ENCODE measurements around the gene EFCC1. TPM values are rescaled to one million over a fixed set of nuclear protein-coding genes. Genes with fewer than 3 reads are reported as not detected.
A peak's percentile ranks its signal among the peaks of the same experiment; 100 is the strongest.

Gene EFCC1
- total and polyA plus RNA-seq, 2 of the 8 experiments (the other 6 are each of a cell fraction or from before 2014, with no cell fraction given) = 0.14 to 0.37 TPM

GRCh38 chr3:128997486-128998133 lies 3.5 kb upstream of the EFCC1 start:
- Histone ChIP-seq H2AFZ (ENCODE audit: low read length) (no peak overlapping the region), H2BK5ac (ENCODE audit: low read depth, low read length) (no peak overlapping the region), H4K91ac (replicated peaks; ENCODE audit: insufficient read length, low read length) (no peak overlapping the region), H4K5ac (ENCODE audit: insufficient read length, low read depth, low read length) (no peak overlapping the region), H3K4me1 (replicated peaks in 1 of 4; ENCODE audit: control insufficient read depth in 3 of 4, insufficient read depth in 4 of 4, low read length in 3 of 4) (peaks cover 7 to 26% (median 21%) of the 10 kb centered on the region in 4 experiments), H2BK15ac (ENCODE audit: low read length) (no peak overlapping the region), H2AK5ac (ENCODE audit: low read depth, low read length) (no peak overlapping the region), H3K14ac (ENCODE audit: insufficient read length) (no peak overlapping the region), H4K8ac (ENCODE audit: extremely low read depth, insufficient read depth, low read length) (no peak overlapping the region), H3K36me3 (ENCODE audit: control insufficient read depth in 2 of 4, insufficient read depth in 4 of 4, low read length in 3 of 4) (peaks cover 0 to 9% (median 0%) of the 10 kb centered on the region in 4 experiments; a peak in 1 of 8 replicates), H3K4ac (replicated peaks; ENCODE audit: insufficient read length, low read depth, low read length) (no peak overlapping the region), H3K18ac (ENCODE audit: extremely low read depth, low read length) (no peak overlapping the region), H2BK12ac (ENCODE audit: low read depth, low read length) (no peak overlapping the region), H3K4me2 (ENCODE audit: insufficient read depth in 1 of 2, low read depth in 2 of 2, low read length in 2 of 2) (no peak overlapping the region), H3K23me2 (ENCODE audit: low read depth, low read length) (peaks cover 26% of the 10 kb centered on the region; the same call in 1 of the 2 replicates), H2BK20ac (ENCODE audit: low read length) (no peak overlapping the region), H3K23ac (ENCODE audit: insufficient read length) (no peak overlapping the region), H3K79me2 (ENCODE audit: control insufficient read depth in 1 of 2, insufficient read depth in 2 of 2, low read length in 2 of 2) (no peaks in the 10 kb centered on the region), H3K27ac (ENCODE audit: low read depth, low read length) (no peak overlapping the region), H3K27me3 (replicated peaks in 1 of 4; ENCODE audit: control insufficient read depth in 3 of 4, extremely low read depth in 1 of 4, insufficient read depth in 3 of 4, low read length in 3 of 4) (peaks cover 31 to 48% (median 43%) of the 10 kb centered on the region in 4 experiments), H2BK120ac (replicated peaks; ENCODE audit: low read depth, low read length) (no peak overlapping the region), H3K56ac (replicated peaks; ENCODE audit: insufficient read length, low read depth, low read length) (no peak overlapping the region), H4K20me1 (replicated peaks in 1 of 2; ENCODE audit: control insufficient read depth in 1 of 2, insufficient read depth in 2 of 2, low read length in 2 of 2) (peaks cover 2 to 5% of the 10 kb centered on the region in 2 experiments), H3K9me3 (ENCODE audit: insufficient read depth in 2 of 2, low read depth in 1 of 2, low read length in 1 of 2) (no peaks in the 10 kb centered on the region), H3K9ac (replicated peaks in 1 of 4; ENCODE audit: extremely low read depth in 1 of 4, low read depth in 3 of 4, low read length in 3 of 4) (no peak overlapping the region), H3K4me3 (ENCODE audit: extremely low read depth in 1 of 4, insufficient read depth in 2 of 4, low read depth in 3 of 4, low read length in 4 of 4) (no peak overlapping the region), H3K79me1 (ENCODE audit: low read depth, low read length) (no peaks in the 10 kb centered on the region)
- CTCF ChIA-PET (ENCODE audit: partially characterized antibody) = interaction anchor here (1.4 to 6.0 kb wide), 5 partner anchors 9 to 248 kb away, joined by 5 to 40 read pairs (median 7); no protein-coding TSS in a partner anchor
- WGBS, 2 experiments (ENCODE audit: extremely low coverage in 1 of 2, insufficient coverage in 1 of 2, insufficient read length in 1 of 2, insufficient replicate concordance in 2 of 2, low coverage in 1 of 2, low lambda C conversion rate in 2 of 2, missing lambda C conversion rate in 1 of 2) = 90% methylated on average over 4 of the region's 4 CpGs; no CpG with 5 or more reads in 1 of the 2 experiments
- no peak for DNase-seq (ENCODE audit: low read depth in 1 of 2, low spot score in 2 of 2)
- POLR2A ChIA-PET (ENCODE audit: partially characterized antibody) = no interaction called here
- FAIRE-seq = peak; percentile 13
- TF ChIP-seq GABPA (IDR thresholded peaks at IDR 0.05; ENCODE audit: borderline replicate concordance, insufficient read depth, low read length) = no peak
